ENCODE measurements around the gene CREBBP. TPM values are rescaled to one million over a fixed set of nuclear protein-coding genes. Genes with fewer than 3 reads are reported as not detected.
A peak's percentile ranks its signal among the peaks of the same experiment; 100 is the strongest.

The CREBBP gene
- total and polyA plus RNA-seq, 2 donors from 2014 or later, result 5.9 to 74.6 TPM

- TF ChIP-seq CTCF (IDR thresholded peaks at IDR 0.05; ENCODE audit: borderline replicate concordance, extremely low read depth, insufficient read depth), result no peak
- Histone ChIP-seq H3K36me3 (ENCODE audit: control insufficient read depth in 2 of 3, insufficient read depth in 3 of 3, low read length in 3 of 3) (peaks cover 0 to 41% (median 30%) of the 10 kb centered on the region in 3 donors), H3K27me3 (ENCODE audit: control insufficient read depth, insufficient read depth, low read length) (no peaks in the 10 kb centered on the region), H3K4me3 (ENCODE audit: low read length in 3 of 3) (no peak overlapping the region), H3K27ac (ENCODE audit: low read depth in 2 of 2, low read length in 2 of 2) (no peak overlapping the region), H3K9me3 (ENCODE audit: control insufficient read depth in 2 of 3, insufficient read depth in 1 of 3, low read length in 3 of 3) (no peaks in the 10 kb centered on the region), H3K4me1 (ENCODE audit: control insufficient read depth in 2 of 3, insufficient read depth in 2 of 3, low read depth in 1 of 3, low read length in 3 of 3) (no peaks in the 10 kb centered on the region), H3K9ac (ENCODE audit: low read length in 3 of 3) (no peak overlapping the region)
- DNase-seq (peak in 1 of 5 donors; percentile 61), FAIRE-seq (no peak)
- intact Hi-C loops (cut with DNase I), result no loop called here
Measured at GRCh38 chr16:3727806-3728381, 152.6 kb downstream of the CREBBP start.

GRCh38 chr16:3726021-3726687 is 154.4 kb downstream of the CREBBP start:
- intact Hi-C loops (cut with DNase I), result no loop called here
- Histone ChIP-seq H3K4me3 (ENCODE audit: low read length in 3 of 3) (no peak overlapping the region), H3K36me3 (ENCODE audit: control insufficient read depth in 2 of 3, insufficient read depth in 3 of 3, low read length in 3 of 3) (peaks cover 0 to 31% (median 23%) of the 10 kb centered on the region in 3 donors), H3K9ac (ENCODE audit: low read length in 3 of 3) (no peak overlapping the region), H3K9me3 (ENCODE audit: control insufficient read depth in 2 of 3, insufficient read depth in 1 of 3, low read length in 3 of 3) (no peaks in the 10 kb centered on the region), H3K4me1 (ENCODE audit: control insufficient read depth in 2 of 3, insufficient read depth in 2 of 3, low read depth in 1 of 3, low read length in 3 of 3) (no peaks in the 10 kb centered on the region), H3K27ac (ENCODE audit: low read depth in 2 of 2, low read length in 2 of 2) (no peak overlapping the region), H3K27me3 (ENCODE audit: control insufficient read depth, insufficient read depth, low read length) (no peaks in the 10 kb centered on the region)
- FAIRE-seq (no peak), DNase-seq (peak in 1 of 5 donors; percentile 65)
- no peak for TF ChIP-seq CTCF (IDR thresholded peaks at IDR 0.05; ENCODE audit: borderline replicate concordance, extremely low read depth, insufficient read depth)

- no peak for TF ChIP-seq CTCF (IDR thresholded peaks at IDR 0.05; ENCODE audit: borderline replicate concordance, extremely low read depth, insufficient read depth)
- intact Hi-C loops (cut with DNase I), result no loop called here
- Histone ChIP-seq H3K4me1 (ENCODE audit: control insufficient read depth in 2 of 3, insufficient read depth in 2 of 3, low read depth in 1 of 3, low read length in 3 of 3) (no peaks in the 10 kb centered on the region), H3K9ac (ENCODE audit: low read length in 3 of 3) (no peak overlapping the region), H3K9me3 (ENCODE audit: control insufficient read depth in 2 of 3, insufficient read depth in 1 of 3, low read length in 3 of 3) (no peaks in the 10 kb centered on the region), H3K4me3 (ENCODE audit: low read length in 3 of 3) (no peak overlapping the region), H3K27me3 (ENCODE audit: control insufficient read depth, insufficient read depth, low read length) (no peaks in the 10 kb centered on the region), H3K27ac (ENCODE audit: low read depth in 2 of 2, low read length in 2 of 2) (no peak overlapping the region), H3K36me3 (ENCODE audit: control insufficient read depth in 2 of 3, insufficient read depth in 3 of 3, low read length in 3 of 3) (peaks cover 0 to 23% (median 15%) of the 10 kb centered on the region in 3 donors)
- DNase-seq, result peak in 1 of 5 donors; percentile 42
- no peak for FAIRE-seq
Measured at GRCh38 chr16:3725276-3725675, 155.2 kb downstream of the CREBBP start.

All from kidney (tissue), 14 donors.